Measurements from ENCODE around the gene ZNF644.

GRCh38 chr1:91057784-91058183 is 35.9 kb upstream of the ZNF644 start:
- TF ChIP-seq CTCF (IDR thresholded peaks at IDR 0.05; ENCODE audit: low read length) (no peak), EZH2 (IDR thresholded peaks at IDR 0.05; ENCODE audit: borderline replicate concordance, low read length) (no peak)
